ENCODE results near the gene NOL7. TPM values are rescaled to one million over a fixed set of nuclear protein-coding genes. Genes with fewer than 3 reads are reported as not detected.

NOL7 gene
- total RNA-seq, 1 experiment from 2014 or later, result 95.4 TPM

DNA sequence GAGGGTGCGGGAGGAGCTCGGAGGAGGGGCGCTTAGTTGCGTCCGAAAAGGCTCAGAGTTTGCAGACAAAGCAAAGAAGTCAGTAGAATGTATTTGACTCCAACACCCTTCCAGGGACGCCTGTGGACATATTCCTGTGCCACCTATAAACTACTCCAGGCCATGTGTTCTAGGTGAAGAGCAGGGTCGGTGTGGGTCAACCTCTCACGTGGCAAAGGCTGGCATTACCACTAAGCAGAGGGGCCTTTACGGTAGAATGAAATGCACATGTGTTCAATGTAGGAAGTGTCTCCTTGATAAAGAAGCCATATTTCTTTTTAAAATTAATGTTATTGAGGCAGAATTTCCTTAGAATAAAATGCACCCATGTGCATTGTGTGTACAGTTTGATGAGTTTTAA, 25.3 kb upstream of the NOL7 start:
- TF ChIP-seq EZH2phosphoT487 (IDR thresholded peaks at IDR 0.05; ENCODE audit: borderline replicate concordance, low read length) (no peak), EZH2 (IDR thresholded peaks at IDR 0.05; ENCODE audit: low read length, unreplicated experiment) (no peak)
- TF ChIP-seq, protein P1, sequence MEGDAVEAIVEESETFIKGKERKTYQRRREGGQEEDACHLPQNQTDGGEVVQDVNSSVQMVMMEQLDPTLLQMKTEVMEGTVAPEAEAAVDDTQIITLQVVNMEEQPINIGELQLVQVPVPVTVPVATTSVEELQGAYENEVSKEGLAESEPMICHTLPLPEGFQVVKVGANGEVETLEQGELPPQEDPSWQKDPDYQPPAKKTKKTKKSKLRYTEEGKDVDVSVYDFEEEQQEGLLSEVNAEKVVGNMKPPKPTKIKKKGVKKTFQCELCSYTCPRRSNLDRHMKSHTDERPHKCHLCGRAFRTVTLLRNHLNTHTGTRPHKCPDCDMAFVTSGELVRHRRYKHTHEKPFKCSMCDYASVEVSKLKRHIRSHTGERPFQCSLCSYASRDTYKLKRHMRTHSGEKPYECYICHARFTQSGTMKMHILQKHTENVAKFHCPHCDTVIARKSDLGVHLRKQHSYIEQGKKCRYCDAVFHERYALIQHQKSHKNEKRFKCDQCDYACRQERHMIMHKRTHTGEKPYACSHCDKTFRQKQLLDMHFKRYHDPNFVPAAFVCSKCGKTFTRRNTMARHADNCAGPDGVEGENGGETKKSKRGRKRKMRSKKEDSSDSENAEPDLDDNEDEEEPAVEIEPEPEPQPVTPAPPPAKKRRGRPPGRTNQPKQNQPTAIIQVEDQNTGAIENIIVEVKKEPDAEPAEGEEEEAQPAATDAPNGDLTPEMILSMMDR (conservative IDR thresholded peaks at IDR 0.05; ENCODE audit: low read depth, low read length), result no peak
- DNase-seq (no peak), ATAC-seq (no peak)
- H3K9me2 ChIP-seq (replicated peaks; ENCODE audit: low read length), result no peaks in the 10 kb centered on the region
- H3K4me1 ChIP-seq (ENCODE audit: insufficient read depth, low read length), result no peaks in the 10 kb centered on the region
- H4K20me1 ChIP-seq (ENCODE audit: low read length), result no peaks in the 10 kb centered on the region
- H3K27ac ChIP-seq (ENCODE audit: low read length), result no peak overlapping the region
- BruUV-seq (replicated peaks), result no TSS peak
- H3K4me3 ChIP-seq (ENCODE audit: low read length), result no peak overlapping the region
- H3F3A ChIP-seq (ENCODE audit: low read length, unreplicated experiment), result no peaks in the 10 kb centered on the region
- intact Hi-C loops (cut with micrococcal nuclease), result no loop called here
- POLR2A ChIA-PET (ENCODE audit: unreplicated experiment), result no interaction called here
- no peaks in the 10 kb centered on the region for H3K27me3 ChIP-seq (ENCODE audit: low read length)
- no peak overlapping the region for H3K4me2 ChIP-seq (ENCODE audit: low read length)
- H3K9me3 ChIP-seq (ENCODE audit: low read length), result no peaks in the 10 kb centered on the region
- no peak overlapping the region for H3K9ac ChIP-seq (ENCODE audit: low read length)
- CTCF ChIA-PET, result no interaction called here
- H2AFZ ChIP-seq (ENCODE audit: low read length), result no peak overlapping the region
- H3K79me2 ChIP-seq (ENCODE audit: low read length), result no peaks in the 10 kb centered on the region
- peaks cover 5% of the 10 kb centered on the region; the same call in 1 of the 2 replicates for H3K36me3 ChIP-seq (ENCODE audit: low read depth, low read length)

DNA sequence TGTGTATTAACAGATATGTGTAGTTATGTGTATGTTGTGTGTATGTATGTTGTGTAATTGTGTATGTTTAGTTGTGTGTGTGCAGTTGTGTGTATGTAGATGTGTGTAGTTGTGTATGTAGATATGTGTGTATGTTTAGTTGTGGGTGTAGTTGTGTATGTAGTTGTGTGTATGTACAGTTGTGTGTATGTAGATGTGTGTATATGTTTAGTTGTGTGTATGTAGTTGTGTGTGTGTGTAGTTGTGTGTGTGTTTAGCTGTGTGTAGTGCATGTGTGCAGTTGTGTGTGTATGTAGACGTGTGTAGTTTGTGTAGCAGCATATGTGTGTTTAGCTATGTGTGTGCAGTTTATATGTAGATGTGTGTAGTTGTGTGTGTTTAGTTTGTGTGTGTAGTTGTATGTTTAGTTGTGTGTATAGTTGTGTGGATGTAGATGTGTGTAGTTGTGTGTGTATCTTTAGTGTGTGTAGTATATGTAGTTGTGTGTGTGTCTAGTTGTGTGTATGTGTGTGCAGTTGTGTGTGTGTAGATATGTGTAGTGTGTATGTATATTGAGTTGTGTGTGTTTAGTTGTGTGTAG, 24.5 kb upstream of the NOL7 start:
- Histone ChIP-seq H4K20me1 (ENCODE audit: low read length) (no peaks in the 10 kb centered on the region), H3F3A (ENCODE audit: low read length, unreplicated experiment) (no peaks in the 10 kb centered on the region), H3K4me1 (ENCODE audit: insufficient read depth, low read length) (no peaks in the 10 kb centered on the region), H3K4me3 (ENCODE audit: low read length) (no peak overlapping the region), H2AFZ (ENCODE audit: low read length) (no peak overlapping the region), H3K79me2 (ENCODE audit: low read length) (no peaks in the 10 kb centered on the region), H3K9me3 (ENCODE audit: low read length) (no peaks in the 10 kb centered on the region), H3K27ac (ENCODE audit: low read length) (no peak overlapping the region), H3K4me2 (ENCODE audit: low read length) (no peak overlapping the region), H3K36me3 (ENCODE audit: low read depth, low read length) (peaks cover 5% of the 10 kb centered on the region; the same call in 1 of the 2 replicates), H3K9ac (ENCODE audit: low read length) (no peak overlapping the region), H3K27me3 (ENCODE audit: low read length) (no peaks in the 10 kb centered on the region), H3K9me2 (replicated peaks; ENCODE audit: low read length) (no peaks in the 10 kb centered on the region)
- ChIA-PET POLR2A (ENCODE audit: unreplicated experiment) (no interaction called here), CTCF (no interaction called here)
- intact Hi-C loops (cut with micrococcal nuclease), result no loop called here
- no peak for ATAC-seq
- no TSS peak for BruUV-seq (replicated peaks)
- no peak for DNase-seq
- TF ChIP-seq EZH2phosphoT487 (IDR thresholded peaks at IDR 0.05; ENCODE audit: borderline replicate concordance, low read length) (no peak), EZH2 (IDR thresholded peaks at IDR 0.05; ENCODE audit: low read length, unreplicated experiment) (no peak)
- TF ChIP-seq, protein P1 (conservative IDR thresholded peaks at IDR 0.05; ENCODE audit: low read depth, low read length), result no peak

DNA sequence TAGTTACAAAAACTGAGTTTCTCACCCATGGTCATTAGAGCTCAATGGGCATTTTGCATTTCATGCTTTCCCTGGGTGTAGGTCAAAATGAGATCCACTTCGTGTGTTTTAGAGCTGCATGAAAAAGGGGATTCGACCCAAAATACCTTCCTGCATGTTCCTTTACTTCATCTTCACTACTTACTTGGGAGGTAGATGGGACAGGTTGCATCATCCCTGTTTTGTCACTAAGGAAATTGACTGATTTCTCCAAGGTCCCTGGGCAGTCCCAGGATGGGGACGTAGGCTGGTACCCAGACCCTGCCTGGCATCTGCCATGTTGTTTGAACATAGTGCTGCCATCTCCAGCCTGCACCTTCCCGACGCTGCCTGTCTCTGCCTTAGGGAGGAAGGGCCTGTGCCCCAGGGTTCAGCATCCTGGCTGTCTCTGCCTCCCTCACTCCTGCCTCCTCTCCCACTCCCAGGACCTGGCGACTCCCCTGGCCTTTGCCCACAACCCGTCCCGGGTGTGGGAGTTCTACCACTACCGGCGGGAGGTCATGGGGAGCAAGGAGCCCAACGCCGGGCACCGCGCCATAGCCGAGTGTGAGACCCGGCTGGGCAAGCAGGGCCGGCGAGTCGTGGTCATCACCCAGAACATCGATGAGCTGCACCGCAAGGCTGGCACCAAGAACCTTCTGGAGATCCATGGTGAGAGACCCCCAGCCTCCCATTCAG, 23.8 kb upstream of the NOL7 start:
- Histone ChIP-seq H3K4me1 (ENCODE audit: insufficient read depth, low read length) (no peaks in the 10 kb centered on the region), H3K79me2 (ENCODE audit: low read length) (no peaks in the 10 kb centered on the region), H2AFZ (ENCODE audit: low read length) (no peak overlapping the region), H3F3A (ENCODE audit: low read length, unreplicated experiment) (no peaks in the 10 kb centered on the region), H3K9me3 (ENCODE audit: low read length) (no peaks in the 10 kb centered on the region), H3K27me3 (ENCODE audit: low read length) (no peaks in the 10 kb centered on the region), H3K4me2 (ENCODE audit: low read length) (no peak overlapping the region), H3K9ac (ENCODE audit: low read length) (no peak overlapping the region), H3K27ac (ENCODE audit: low read length) (no peak overlapping the region), H3K9me2 (replicated peaks; ENCODE audit: low read length) (no peaks in the 10 kb centered on the region), H4K20me1 (ENCODE audit: low read length) (no peaks in the 10 kb centered on the region), H3K36me3 (ENCODE audit: low read depth, low read length) (peaks cover 5% of the 10 kb centered on the region; the same call in 1 of the 2 replicates), H3K4me3 (ENCODE audit: low read length) (no peak overlapping the region)
- ChIA-PET CTCF (no interaction called here), POLR2A (ENCODE audit: unreplicated experiment) (no interaction called here)
- TF ChIP-seq EZH2 (IDR thresholded peaks at IDR 0.05; ENCODE audit: low read length, unreplicated experiment) (no peak), EZH2phosphoT487 (IDR thresholded peaks at IDR 0.05; ENCODE audit: borderline replicate concordance, low read length) (no peak)
- TF ChIP-seq, protein P1 (conservative IDR thresholded peaks at IDR 0.05; ENCODE audit: low read depth, low read length), result no peak
- BruUV-seq (replicated peaks), result no TSS peak
- intact Hi-C loops (cut with micrococcal nuclease), result no loop called here
- ATAC-seq, result no peak
- DNase-seq, result no peak

Measured in PC-3 (cell line).